CD4-positive, alpha-beta T cell (primary cell): Measurements from ENCODE around the gene KIR3DL1. TPM values are rescaled to one million over a fixed set of nuclear protein-coding genes. Genes with fewer than 3 reads are reported as not detected.
"Not testable (repeated sequence)": the region's sequence is repeated elsewhere in the genome, so short reads cannot be mapped to it uniquely, and the experiment has no call there.

Source experiments
- ATAC-seq: fragments of 200-7000 bp; cut with Tn5 transposase; one replicate; pipeline ENCODE4 v1.10.0; 2022; ENCODE audit warnings: mild to moderate bottlenecking; ENCODE audit not compliant: poor library complexity
- CTCF ChIA-PET: fragments of 350-600 bp; sonication (Branson Sonifier 250); formaldehyde crosslinking; loops from one replicate; lab custom pipeline; 2021; ENCODE audit warnings: antibody characterized with exemption, inconsistent platforms; lab: Charles Lee
- POLR2A ChIA-PET: fragments of 350-600 bp; sonication (Branson Sonifier 250); formaldehyde crosslinking; loops from one replicate; lab custom pipeline; 2021; ENCODE audit warnings: antibody characterized with exemption, inconsistent platforms; lab: Charles Lee
- DNase-seq, 14 experiments: peaks; one replicate each; pipeline ENCODE4 v3.0.0-alpha.2; 2013 to 2020; ENCODE audit warnings: mixed read lengths in 2 of 14
- H3K27ac ChIP-seq, 2 donors: one replicate each; pipeline versions ENCODE4 v1.5.1 to v1.7.0; 2013; ENCODE audit warnings: low read length in 2 of 2, low read depth in 1 of 2, mild to moderate bottlenecking in 1 of 2
- H3K27me3 ChIP-seq, 2 experiments: 1 replicate in 1 of 2; 2 replicates in 1 of 2; pipeline versions ENCODE4 v1.6.1 to v1.7.0; 2013; ENCODE audit warnings: low read length in 2 of 2, control low read depth in 1 of 2, mild to moderate bottlenecking in 1 of 2, moderate library complexity in 1 of 2; ENCODE audit not compliant: insufficient read depth in 2 of 2, control insufficient read depth in 1 of 2
- H3K36me3 ChIP-seq: one replicate; pipeline ENCODE4 v1.6.1; 2013; ENCODE audit warnings: low read length, control low read depth; ENCODE audit not compliant: insufficient read depth
- H3K4me1 ChIP-seq: one replicate; pipeline ENCODE4 v1.6.1; 2013; ENCODE audit warnings: low read length, control low read depth; ENCODE audit not compliant: insufficient read depth
- H3K4me3 ChIP-seq: one replicate; pipeline ENCODE4 v1.5.1; 2013; ENCODE audit warnings: mild to moderate bottlenecking, low read length, moderate library complexity
- H3K9me3 ChIP-seq, 2 experiments: 1 replicate in 1 of 2; 2 replicates in 1 of 2; pipeline versions ENCODE4 v1.6.1 to v1.7.0; 2013; ENCODE audit warnings: low read length in 2 of 2, mild to moderate bottlenecking in 2 of 2, control low read depth in 1 of 2, moderate library complexity in 1 of 2; ENCODE audit not compliant: control insufficient read depth in 1 of 2, insufficient read depth in 1 of 2
- H3K27ac Mint-ChIP-seq: one replicate; pipeline ENCODE4 v1.8.0; 2020; ENCODE audit warnings: mixed read lengths
- H3K27me3 Mint-ChIP-seq: one replicate; pipeline ENCODE4 v1.8.0; 2021; ENCODE audit warnings: mixed read lengths
- H3K36me3 Mint-ChIP-seq: one replicate; pipeline ENCODE4 v1.8.0; 2021; ENCODE audit warnings: low read depth, mixed read lengths
- H3K4me1 Mint-ChIP-seq: one replicate; pipeline ENCODE4 v1.8.0; 2021; ENCODE audit warnings: low read depth, mixed read lengths
- H3K4me3 Mint-ChIP-seq: one replicate; pipeline ENCODE4 v1.8.0; 2020; ENCODE audit warnings: mild to moderate bottlenecking, mixed read lengths
- H3K9me3 Mint-ChIP-seq: one replicate; pipeline ENCODE4 v1.8.0; 2020; ENCODE audit warnings: mixed read lengths
- intact Hi-C, 2 experiments: fragments of 100-400 bp; cut with DNase I in 1 of 2; cut with micrococcal nuclease in 1 of 2; formaldehyde crosslinking; loops; one replicate each; pipeline versions ENCODE4 v1.15.1 to v1.9.0; 2023 to 2025; cut with DNase I, micrococcal nuclease
- total RNA-seq, 174 experiments: library from RNA in 2 of 174; stranded (reverse) in 2 of 174; gene quantifications; one replicate each; pipeline ENCODE4 v1.2.3 and lab custom pipeline; 2021 to 2026

Gene KIR3DL1
- total RNA-seq, 2 experiments from 2014 or later, result not detected

DNA sequence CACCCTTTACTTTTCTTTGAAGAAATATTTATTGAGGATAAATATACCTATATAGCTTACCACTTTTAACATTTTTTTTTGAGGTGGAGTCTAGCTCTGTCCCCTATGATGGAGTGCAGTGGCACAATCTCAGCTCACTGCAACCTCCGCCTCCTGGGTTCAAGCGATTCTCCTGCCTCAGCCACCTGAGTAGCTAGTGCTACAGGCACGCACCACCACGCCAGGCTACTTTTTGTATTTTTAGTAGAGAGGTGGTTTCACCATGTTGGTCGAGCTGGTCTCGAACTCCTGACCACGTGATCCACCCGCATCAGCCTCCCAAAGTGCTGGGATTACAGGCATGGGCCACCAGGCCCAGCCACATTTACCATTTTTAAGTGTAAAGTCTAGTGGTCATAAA, 40.4 kb upstream of the KIR3DL1 start:
- H3K4me3 Mint-ChIP-seq, H3K4me1 ChIP-seq, H3K27ac Mint-ChIP-seq, H3K27me3 ChIP-seq, H3K9me3 ChIP-seq, H3K9me3 Mint-ChIP-seq, H3K4me3 ChIP-seq, H3K27ac ChIP-seq, H3K36me3 Mint-ChIP-seq, POLR2A ChIA-PET, H3K4me1 Mint-ChIP-seq, DNase-seq, ATAC-seq, H3K36me3 ChIP-seq, H3K27me3 Mint-ChIP-seq, intact Hi-C loops, CTCF ChIA-PET: not testable (repeated sequence)

DNA sequence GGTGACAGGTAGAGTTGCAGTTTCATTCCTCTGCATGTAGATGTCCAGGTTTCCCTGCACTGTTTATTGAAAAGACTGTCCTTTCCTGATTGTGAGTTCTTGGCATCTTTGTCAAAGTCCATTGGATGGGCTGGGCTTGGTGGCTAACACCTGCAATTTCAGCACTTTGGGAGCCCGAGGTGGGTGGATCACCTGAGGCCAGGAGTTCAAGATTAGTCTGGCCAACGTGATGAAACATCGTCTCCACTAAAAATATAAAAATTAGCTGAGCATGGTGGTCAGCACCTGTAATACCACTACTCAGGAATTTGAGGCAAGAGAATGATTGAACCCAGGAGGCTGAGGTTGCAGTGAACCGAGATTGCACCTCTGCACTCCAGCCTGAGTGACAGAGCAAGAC, 38.4 kb upstream of the KIR3DL1 start:
- H3K27ac Mint-ChIP-seq, H3K9me3 Mint-ChIP-seq, H3K4me3 ChIP-seq, H3K4me1 Mint-ChIP-seq, H3K36me3 ChIP-seq, intact Hi-C loops, H3K27me3 Mint-ChIP-seq, ATAC-seq, CTCF ChIA-PET, H3K27me3 ChIP-seq, H3K4me3 Mint-ChIP-seq, H3K4me1 ChIP-seq, POLR2A ChIA-PET, H3K27ac ChIP-seq, DNase-seq, H3K36me3 Mint-ChIP-seq: not testable (repeated sequence)
- H3K9me3 ChIP-seq, result peaks cover 0 to 11% of the 10 kb centered on the region in 2 experiments

DNA sequence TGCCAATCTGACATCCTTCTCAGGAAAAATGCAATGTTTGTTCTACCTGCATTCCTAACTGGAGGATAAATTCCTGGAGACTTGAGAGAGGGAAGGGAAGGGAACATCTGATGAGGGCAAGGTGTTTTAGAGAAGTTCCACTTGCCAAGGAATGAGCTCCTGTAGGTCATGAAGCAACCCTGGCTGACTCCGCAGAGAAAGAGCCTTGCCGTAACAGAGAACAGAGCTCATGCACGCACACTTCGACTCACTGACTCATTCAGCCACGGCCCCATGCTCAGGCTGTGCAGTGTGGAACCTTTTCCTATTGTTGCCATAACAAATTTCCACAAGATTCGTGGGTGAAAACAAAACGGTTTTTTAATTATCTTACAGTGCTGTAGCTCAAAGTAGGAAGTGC, 37.4 kb upstream of the KIR3DL1 start:
- H3K9me3 Mint-ChIP-seq, ATAC-seq, H3K36me3 Mint-ChIP-seq, H3K27ac ChIP-seq, H3K4me3 ChIP-seq, H3K4me3 Mint-ChIP-seq, H3K4me1 Mint-ChIP-seq, intact Hi-C loops, H3K36me3 ChIP-seq, CTCF ChIA-PET, H3K4me1 ChIP-seq, H3K27me3 ChIP-seq, H3K27ac Mint-ChIP-seq, POLR2A ChIA-PET: not testable (repeated sequence)
- peaks cover 0 to 11% of the 10 kb centered on the region in 2 experiments for H3K9me3 ChIP-seq
- peak in 2 of 14 experiments; percentile 43 to 57 for DNase-seq
- peaks cover 14% of the 10 kb centered on the region for H3K27me3 Mint-ChIP-seq

DNA sequence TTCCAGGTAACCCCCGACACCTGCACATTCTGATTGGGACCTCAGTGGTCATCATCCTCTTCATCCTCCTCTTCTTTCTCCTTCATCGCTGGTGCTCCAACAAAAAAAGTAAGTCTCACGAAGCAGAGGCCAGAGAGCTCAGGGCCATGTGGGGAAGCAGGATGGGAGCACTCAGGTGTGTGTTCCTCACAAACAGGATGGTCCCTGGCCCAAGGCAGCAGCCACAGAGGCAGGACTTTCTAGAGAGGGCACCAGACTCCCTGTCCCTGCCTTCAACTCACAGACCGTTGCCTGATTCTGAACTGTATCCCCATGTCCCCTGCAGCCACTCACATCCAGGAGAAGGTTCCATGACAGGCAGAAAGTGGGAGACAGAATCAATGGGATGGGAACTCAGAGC, 33.4 kb upstream of the KIR3DL1 start:
- peaks cover 38% of the 10 kb centered on the region for H3K27me3 Mint-ChIP-seq

DNA sequence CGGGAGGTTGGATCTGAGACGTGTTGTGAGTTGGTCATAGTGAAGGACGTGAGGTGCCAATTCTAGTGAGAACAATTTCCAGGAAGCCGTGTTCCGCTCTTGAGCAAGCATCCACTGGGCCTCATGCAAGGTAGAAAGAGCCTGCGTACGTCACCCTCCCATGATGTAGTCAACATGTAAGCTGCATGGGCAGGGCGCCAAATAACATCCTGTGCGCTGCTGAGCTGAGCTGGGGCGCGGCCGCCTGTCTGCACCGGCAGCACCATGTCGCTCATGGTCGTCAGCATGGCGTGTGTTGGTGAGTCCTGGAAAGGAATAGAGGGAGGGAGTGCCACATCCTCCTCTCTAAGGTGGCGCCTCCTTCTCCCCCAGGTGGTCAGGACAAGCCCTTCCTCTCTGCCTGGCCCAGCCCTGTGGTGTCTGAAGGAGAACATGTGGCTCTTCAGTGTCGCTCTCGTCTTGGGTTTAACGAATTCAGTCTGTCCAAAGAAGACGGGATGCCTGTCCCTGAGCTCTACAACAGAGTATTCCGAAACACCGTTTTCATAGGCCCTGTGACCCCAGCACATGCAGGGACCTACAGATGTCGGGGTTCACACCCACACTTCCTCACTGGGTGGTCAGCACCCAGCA, 30.1 kb upstream of the KIR3DL1 start:
- ATAC-seq, H3K36me3 Mint-ChIP-seq: not testable (repeated sequence)

More for the DNA sequence above, 33.4 kb upstream of the KIR3DL1 start:
- H3K27ac Mint-ChIP-seq, H3K36me3 ChIP-seq, H3K36me3 Mint-ChIP-seq, H3K4me1 Mint-ChIP-seq, H3K4me3 ChIP-seq, H3K4me1 ChIP-seq, POLR2A ChIA-PET, ATAC-seq, CTCF ChIA-PET, H3K27me3 ChIP-seq, intact Hi-C loops, H3K9me3 Mint-ChIP-seq, DNase-seq, H3K9me3 ChIP-seq, H3K4me3 Mint-ChIP-seq, H3K27ac ChIP-seq: not testable (repeated sequence)

DNA sequence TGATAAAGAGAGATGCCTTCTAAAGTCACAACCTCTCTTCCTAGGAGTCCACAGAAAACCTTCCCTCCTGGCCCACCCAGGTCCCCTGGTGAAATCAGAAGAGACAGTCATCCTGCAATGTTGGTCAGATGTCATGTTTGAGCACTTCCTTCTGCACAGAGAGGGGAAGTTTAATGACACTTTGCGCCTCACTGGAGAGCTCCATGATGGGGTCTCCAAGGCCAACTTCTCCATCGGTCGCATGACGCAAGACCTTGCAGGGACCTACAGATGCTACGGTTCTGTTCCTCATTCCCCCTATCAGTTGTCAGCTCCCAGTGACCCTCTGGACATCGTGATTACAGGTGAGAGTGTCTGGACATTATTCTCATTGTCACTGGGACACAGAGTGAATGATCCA, 28.1 kb upstream of the KIR3DL1 start:
- H3K9me3 ChIP-seq, H3K36me3 ChIP-seq, H3K4me1 ChIP-seq, H3K9me3 Mint-ChIP-seq, CTCF ChIA-PET, intact Hi-C loops, H3K4me1 Mint-ChIP-seq, H3K36me3 Mint-ChIP-seq, POLR2A ChIA-PET, H3K4me3 ChIP-seq, ATAC-seq, H3K27ac Mint-ChIP-seq, H3K4me3 Mint-ChIP-seq, H3K27ac ChIP-seq, H3K27me3 ChIP-seq: not testable (repeated sequence)
- peak in 2 of 14 experiments; percentile 39 to 65 for DNase-seq
- peaks cover 45% of the 10 kb centered on the region for H3K27me3 Mint-ChIP-seq

More for the DNA sequence above, 30.1 kb upstream of the KIR3DL1 start:
- H3K4me3 Mint-ChIP-seq, H3K4me1 Mint-ChIP-seq, POLR2A ChIA-PET, H3K9me3 Mint-ChIP-seq, intact Hi-C loops, H3K27me3 ChIP-seq, H3K27ac ChIP-seq, CTCF ChIA-PET, H3K27ac Mint-ChIP-seq, H3K4me1 ChIP-seq, H3K36me3 ChIP-seq, DNase-seq, H3K9me3 ChIP-seq, H3K4me3 ChIP-seq: not testable (repeated sequence)
- peaks cover 45% of the 10 kb centered on the region for H3K27me3 Mint-ChIP-seq
